ENCODE measurements around the gene MARCHF5. TPM values are rescaled to one million over a fixed set of nuclear protein-coding genes. Genes with fewer than 3 reads are reported as not detected.

The MARCHF5 gene
- total RNA-seq, 1 donor from 2014 or later, result 52.1 TPM

DNA sequence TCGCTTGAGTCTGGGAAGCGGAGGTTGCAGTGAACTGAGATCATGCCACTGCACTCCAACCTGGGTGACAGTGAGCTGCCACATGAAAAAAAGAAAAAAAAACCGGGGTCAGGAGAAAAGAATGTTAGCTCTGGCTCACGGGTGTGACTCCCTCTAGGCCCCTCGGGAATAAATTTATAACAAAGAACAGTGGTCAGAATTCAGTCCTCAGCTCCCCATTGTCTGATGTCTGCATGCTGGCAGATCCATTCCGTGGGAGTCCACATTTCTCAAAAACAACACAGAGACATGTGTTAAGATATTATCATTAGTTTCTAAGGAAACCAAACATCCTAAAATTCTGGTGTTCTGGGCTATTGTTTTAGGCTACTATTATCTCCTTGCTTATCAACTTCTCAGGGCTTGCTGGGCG is 90.6 kb downstream of the MARCHF5 start:
- Mint-ChIP-seq H3K9me3 (ENCODE audit: unreplicated experiment) (no peaks in the 10 kb centered on the region), H3K4me3 (ENCODE audit: unreplicated experiment) (no peak overlapping the region), H3K27me3 (ENCODE audit: low read depth, unreplicated experiment) (peaks cover 10% of the 10 kb centered on the region), H3K36me3 (ENCODE audit: low read depth, unreplicated experiment) (no peaks in the 10 kb centered on the region), H3K4me1 (ENCODE audit: low read depth, unreplicated experiment) (no peaks in the 10 kb centered on the region), H3K27ac (ENCODE audit: unreplicated experiment) (no peak overlapping the region)
- H3K27me3 ChIP-seq (ENCODE audit: insufficient read depth, low read length), result peaks cover 7% of the 10 kb centered on the region
- no peak overlapping the region for H3K4me3 ChIP-seq (ENCODE audit: insufficient read depth, low read depth, low read length)
- no peak overlapping the region for H3K9ac ChIP-seq (ENCODE audit: low read length)
- no peaks in the 10 kb centered on the region for H4K20me1 ChIP-seq (ENCODE audit: insufficient read depth, low read length)
- no peaks in the 10 kb centered on the region for H3K79me2 ChIP-seq (ENCODE audit: insufficient read depth, low read length)
- H3K4me2 ChIP-seq (ENCODE audit: low read length), result no peak overlapping the region
- H2AFZ ChIP-seq (ENCODE audit: low read depth, low read length), result no peak overlapping the region
- FAIRE-seq (no peak), DNase-seq (ENCODE audit: low read depth) (no peak)
- H3K4me1 ChIP-seq (ENCODE audit: insufficient read depth, low read length), result no peaks in the 10 kb centered on the region
- H3K27ac ChIP-seq (ENCODE audit: low read depth, low read length), result no peak overlapping the region
- H3K36me3 ChIP-seq (ENCODE audit: insufficient read depth, low read length), result no peaks in the 10 kb centered on the region
- H3K9me3 ChIP-seq (ENCODE audit: insufficient read depth, low read depth, low read length), result no peaks in the 10 kb centered on the region
- no peak for TF ChIP-seq EZH2 (IDR thresholded peaks at IDR 0.05; ENCODE audit: insufficient read depth, low read length)
- TF ChIP-seq, protein P1, sequence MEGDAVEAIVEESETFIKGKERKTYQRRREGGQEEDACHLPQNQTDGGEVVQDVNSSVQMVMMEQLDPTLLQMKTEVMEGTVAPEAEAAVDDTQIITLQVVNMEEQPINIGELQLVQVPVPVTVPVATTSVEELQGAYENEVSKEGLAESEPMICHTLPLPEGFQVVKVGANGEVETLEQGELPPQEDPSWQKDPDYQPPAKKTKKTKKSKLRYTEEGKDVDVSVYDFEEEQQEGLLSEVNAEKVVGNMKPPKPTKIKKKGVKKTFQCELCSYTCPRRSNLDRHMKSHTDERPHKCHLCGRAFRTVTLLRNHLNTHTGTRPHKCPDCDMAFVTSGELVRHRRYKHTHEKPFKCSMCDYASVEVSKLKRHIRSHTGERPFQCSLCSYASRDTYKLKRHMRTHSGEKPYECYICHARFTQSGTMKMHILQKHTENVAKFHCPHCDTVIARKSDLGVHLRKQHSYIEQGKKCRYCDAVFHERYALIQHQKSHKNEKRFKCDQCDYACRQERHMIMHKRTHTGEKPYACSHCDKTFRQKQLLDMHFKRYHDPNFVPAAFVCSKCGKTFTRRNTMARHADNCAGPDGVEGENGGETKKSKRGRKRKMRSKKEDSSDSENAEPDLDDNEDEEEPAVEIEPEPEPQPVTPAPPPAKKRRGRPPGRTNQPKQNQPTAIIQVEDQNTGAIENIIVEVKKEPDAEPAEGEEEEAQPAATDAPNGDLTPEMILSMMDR (IDR thresholded peaks at IDR 0.05; ENCODE audit: insufficient read depth, low read depth, low read length), result no peak

DNA sequence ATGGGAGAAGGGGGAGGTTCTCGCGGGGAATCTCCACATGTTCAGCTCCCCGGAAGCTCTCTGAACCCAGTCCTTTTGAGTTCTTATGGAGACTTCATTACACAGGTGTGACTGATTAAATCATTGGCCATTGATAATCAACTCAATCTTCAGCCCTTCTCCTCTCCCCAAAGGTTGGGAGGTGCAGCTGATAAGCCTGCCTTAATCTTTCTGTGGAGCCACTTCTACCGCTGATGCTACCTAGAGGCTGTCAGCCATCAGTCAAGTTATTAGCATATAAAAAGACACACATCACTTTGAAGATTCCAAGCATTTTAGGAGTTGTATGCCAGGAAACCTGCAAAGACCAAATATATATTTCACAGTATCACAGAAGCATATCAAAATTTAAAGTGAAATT is 91.7 kb downstream of the MARCHF5 start:
- Mint-ChIP-seq H3K9me3 (ENCODE audit: unreplicated experiment) (no peaks in the 10 kb centered on the region), H3K36me3 (ENCODE audit: low read depth, unreplicated experiment) (no peaks in the 10 kb centered on the region), H3K4me3 (ENCODE audit: unreplicated experiment) (no peak overlapping the region), H3K27ac (ENCODE audit: unreplicated experiment) (no peak overlapping the region), H3K27me3 (ENCODE audit: low read depth, unreplicated experiment) (peaks cover 10% of the 10 kb centered on the region), H3K4me1 (ENCODE audit: low read depth, unreplicated experiment) (no peaks in the 10 kb centered on the region)
- Histone ChIP-seq H3K79me2 (ENCODE audit: insufficient read depth, low read length) (no peaks in the 10 kb centered on the region), H2AFZ (ENCODE audit: low read depth, low read length) (no peak overlapping the region), H3K4me3 (ENCODE audit: insufficient read depth, low read depth, low read length) (no peak overlapping the region), H3K27ac (ENCODE audit: low read depth, low read length) (no peak overlapping the region), H3K36me3 (ENCODE audit: insufficient read depth, low read length) (no peaks in the 10 kb centered on the region), H3K9ac (ENCODE audit: low read length) (no peak overlapping the region), H3K9me3 (ENCODE audit: insufficient read depth, low read depth, low read length) (no peaks in the 10 kb centered on the region), H3K27me3 (ENCODE audit: insufficient read depth, low read length) (peaks cover 7% of the 10 kb centered on the region), H3K4me2 (ENCODE audit: low read length) (no peak overlapping the region), H4K20me1 (ENCODE audit: insufficient read depth, low read length) (no peaks in the 10 kb centered on the region), H3K4me1 (ENCODE audit: insufficient read depth, low read length) (no peaks in the 10 kb centered on the region)
- DNase-seq (ENCODE audit: low read depth) (no peak), FAIRE-seq (no peak)
- TF ChIP-seq, protein P1 (IDR thresholded peaks at IDR 0.05; ENCODE audit: insufficient read depth, low read depth, low read length), result no peak
- TF ChIP-seq EZH2 (IDR thresholded peaks at IDR 0.05; ENCODE audit: insufficient read depth, low read length), result no peak

DNA sequence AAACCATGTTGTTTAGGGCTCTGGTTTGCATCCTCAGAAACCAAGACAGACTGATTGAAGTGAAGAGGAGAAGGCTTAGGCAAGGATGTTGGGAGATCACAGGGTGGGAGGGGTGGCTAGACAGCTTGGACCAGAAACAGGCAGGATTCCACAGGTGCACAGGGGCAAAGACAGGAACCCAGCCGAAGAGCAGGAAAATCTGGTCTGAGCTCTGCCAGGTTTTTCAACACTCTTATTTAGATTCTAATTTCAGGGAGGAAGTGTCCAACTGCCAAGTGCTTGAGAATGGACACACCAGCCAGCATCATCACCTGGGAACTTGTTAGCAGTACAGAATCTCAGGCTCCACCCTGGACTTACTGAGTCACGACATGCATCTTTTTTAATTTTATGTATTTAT is 93.8 kb downstream of the MARCHF5 start:
- Histone ChIP-seq H3K79me2 (ENCODE audit: insufficient read depth, low read length) (no peaks in the 10 kb centered on the region), H2AFZ (ENCODE audit: low read depth, low read length) (no peak overlapping the region), H3K27ac (ENCODE audit: low read depth, low read length) (no peak overlapping the region), H3K36me3 (ENCODE audit: insufficient read depth, low read length) (no peaks in the 10 kb centered on the region), H3K27me3 (ENCODE audit: insufficient read depth, low read length) (peaks cover 6% of the 10 kb centered on the region), H3K9me3 (ENCODE audit: insufficient read depth, low read depth, low read length) (no peaks in the 10 kb centered on the region), H4K20me1 (ENCODE audit: insufficient read depth, low read length) (no peaks in the 10 kb centered on the region), H3K9ac (ENCODE audit: low read length) (no peak overlapping the region), H3K4me2 (ENCODE audit: low read length) (no peak overlapping the region), H3K4me3 (ENCODE audit: insufficient read depth, low read depth, low read length) (no peak overlapping the region), H3K4me1 (ENCODE audit: insufficient read depth, low read length) (no peaks in the 10 kb centered on the region)
- Mint-ChIP-seq H3K9me3 (ENCODE audit: unreplicated experiment) (no peaks in the 10 kb centered on the region), H3K4me1 (ENCODE audit: low read depth, unreplicated experiment) (no peaks in the 10 kb centered on the region), H3K36me3 (ENCODE audit: low read depth, unreplicated experiment) (no peaks in the 10 kb centered on the region), H3K27me3 (ENCODE audit: low read depth, unreplicated experiment) (peaks cover 14% of the 10 kb centered on the region), H3K4me3 (ENCODE audit: unreplicated experiment) (no peak overlapping the region), H3K27ac (ENCODE audit: unreplicated experiment) (no peak overlapping the region)
- no peak for DNase-seq (ENCODE audit: low read depth)
- TF ChIP-seq, protein P1 (IDR thresholded peaks at IDR 0.05; ENCODE audit: insufficient read depth, low read depth, low read length), result no peak
- TF ChIP-seq EZH2 (IDR thresholded peaks at IDR 0.05; ENCODE audit: insufficient read depth, low read length), result no peak
- no peak for FAIRE-seq

Measured in astrocyte (in vitro differentiated cells and primary cell).